Right lobe of liver (tissue), 4 donors: Measurements from ENCODE around the gene PRSS3.

Source experiments
- POLR2A ChIP-seq: fragments of 450-650 bp; IDR thresholded peaks from one replicate; pipeline ENCODE4 v1.6.1; 2017; ENCODE audit warnings: antibody characterized with exemption, mild to moderate bottlenecking
- TF ChIP-seq, protein P1 (sequence below), 4 donors: fragments of 200-600 bp in 3 of 4; fragments of 450-650 bp in 1 of 4; IDR thresholded peaks; one replicate each; pipeline versions ENCODE4 v1.5.1 to v1.8.0; 2016 to 2022; ENCODE audit warnings: antibody characterized with exemption in 4 of 4, mild to moderate bottlenecking in 2 of 4
- donor health status: DM: no; HTN: no; CAD: no.
- donor health status: DM: no; HTN: no; CAD: no.
- donor health status: DM: no; HTN: yes; CAD: no.

DNA sequence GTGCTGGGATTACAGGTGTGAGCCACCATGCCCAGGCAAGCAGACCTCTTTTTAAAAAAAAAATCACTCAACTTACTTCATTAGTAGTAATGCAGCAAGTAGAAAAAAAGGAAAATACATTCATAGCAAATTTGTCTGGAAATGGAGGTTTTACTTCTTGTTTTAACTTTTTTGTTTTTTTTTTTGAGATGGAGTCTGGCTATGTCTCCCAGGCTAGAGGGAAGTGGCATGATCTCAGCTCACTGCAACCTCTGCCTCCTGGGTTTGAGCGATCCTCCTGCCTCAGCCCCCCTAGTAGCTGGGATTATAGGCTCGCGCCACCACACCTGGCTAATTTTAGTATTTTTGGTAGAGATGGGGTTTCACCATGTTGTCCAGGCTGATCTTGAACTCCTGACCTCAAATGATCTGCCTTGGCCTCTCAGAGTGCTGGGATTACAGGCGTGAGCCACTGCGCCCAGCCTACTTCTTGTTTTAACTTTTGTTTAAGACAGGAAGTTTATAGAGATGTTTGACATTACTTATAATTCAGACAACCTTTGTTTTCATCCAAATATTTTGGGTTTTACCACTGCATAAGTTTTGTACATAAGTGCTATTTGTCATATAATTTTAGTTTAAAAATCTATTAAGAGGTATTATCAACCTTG is 48.1 kb downstream of the PRSS3 start:
- TF ChIP-seq, protein P1, sequence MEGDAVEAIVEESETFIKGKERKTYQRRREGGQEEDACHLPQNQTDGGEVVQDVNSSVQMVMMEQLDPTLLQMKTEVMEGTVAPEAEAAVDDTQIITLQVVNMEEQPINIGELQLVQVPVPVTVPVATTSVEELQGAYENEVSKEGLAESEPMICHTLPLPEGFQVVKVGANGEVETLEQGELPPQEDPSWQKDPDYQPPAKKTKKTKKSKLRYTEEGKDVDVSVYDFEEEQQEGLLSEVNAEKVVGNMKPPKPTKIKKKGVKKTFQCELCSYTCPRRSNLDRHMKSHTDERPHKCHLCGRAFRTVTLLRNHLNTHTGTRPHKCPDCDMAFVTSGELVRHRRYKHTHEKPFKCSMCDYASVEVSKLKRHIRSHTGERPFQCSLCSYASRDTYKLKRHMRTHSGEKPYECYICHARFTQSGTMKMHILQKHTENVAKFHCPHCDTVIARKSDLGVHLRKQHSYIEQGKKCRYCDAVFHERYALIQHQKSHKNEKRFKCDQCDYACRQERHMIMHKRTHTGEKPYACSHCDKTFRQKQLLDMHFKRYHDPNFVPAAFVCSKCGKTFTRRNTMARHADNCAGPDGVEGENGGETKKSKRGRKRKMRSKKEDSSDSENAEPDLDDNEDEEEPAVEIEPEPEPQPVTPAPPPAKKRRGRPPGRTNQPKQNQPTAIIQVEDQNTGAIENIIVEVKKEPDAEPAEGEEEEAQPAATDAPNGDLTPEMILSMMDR (IDR thresholded peaks at IDR 0.05), result no peak
- no peak for TF ChIP-seq POLR2A
